ENCODE results near the gene TMEM175. TPM values are rescaled to one million over a fixed set of nuclear protein-coding genes. Genes with fewer than 3 reads are reported as not detected.

TMEM175 gene
- total RNA-seq, 1 experiment from 2014 or later: 18.5 TPM

DNA sequence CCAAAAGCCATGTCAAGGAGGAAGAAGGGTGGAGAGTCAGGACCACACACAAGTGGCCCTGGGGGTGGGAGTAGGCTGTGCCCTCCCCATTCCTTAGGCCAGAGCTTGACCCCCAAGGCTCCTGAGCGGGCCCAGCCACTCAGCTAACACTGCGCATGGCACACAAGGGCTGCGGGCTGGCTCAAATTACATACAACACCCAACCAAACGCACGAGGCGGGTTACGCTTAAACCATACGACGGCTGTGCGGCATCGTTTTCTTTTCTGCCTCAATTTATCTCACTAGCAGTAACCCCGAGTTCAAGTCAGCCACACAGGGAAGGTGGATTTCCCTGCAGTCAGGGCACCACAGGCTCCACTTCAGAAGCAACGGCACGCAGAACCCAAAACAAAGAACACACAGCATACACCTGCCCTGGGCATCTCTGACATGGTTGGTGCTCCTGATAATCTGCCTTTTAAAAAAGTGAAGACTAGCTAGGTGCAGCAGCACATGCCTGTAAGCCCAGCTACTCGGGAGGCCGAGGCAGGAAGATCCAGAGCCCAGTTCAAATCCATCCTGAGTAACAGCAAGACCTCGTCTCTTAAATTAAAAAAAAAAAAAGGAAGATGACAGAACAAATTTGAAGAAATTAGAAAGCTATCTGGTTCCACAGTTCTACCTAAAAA lies 3.0 kb upstream of the TMEM175 start:
- H3K36me3 ChIP-seq (ENCODE audit: low read depth, low read length): no peaks in the 10 kb centered on the region
- H3K9me2 ChIP-seq (replicated peaks; ENCODE audit: low read length): no peaks in the 10 kb centered on the region
- POLR2A ChIA-PET (ENCODE audit: unreplicated experiment): interaction anchor here (0.7 kb wide), 1 partner anchor 108 kb away, joined by 8 read pairs; no protein-coding TSS in a partner anchor
- TF ChIP-seq, protein P1, sequence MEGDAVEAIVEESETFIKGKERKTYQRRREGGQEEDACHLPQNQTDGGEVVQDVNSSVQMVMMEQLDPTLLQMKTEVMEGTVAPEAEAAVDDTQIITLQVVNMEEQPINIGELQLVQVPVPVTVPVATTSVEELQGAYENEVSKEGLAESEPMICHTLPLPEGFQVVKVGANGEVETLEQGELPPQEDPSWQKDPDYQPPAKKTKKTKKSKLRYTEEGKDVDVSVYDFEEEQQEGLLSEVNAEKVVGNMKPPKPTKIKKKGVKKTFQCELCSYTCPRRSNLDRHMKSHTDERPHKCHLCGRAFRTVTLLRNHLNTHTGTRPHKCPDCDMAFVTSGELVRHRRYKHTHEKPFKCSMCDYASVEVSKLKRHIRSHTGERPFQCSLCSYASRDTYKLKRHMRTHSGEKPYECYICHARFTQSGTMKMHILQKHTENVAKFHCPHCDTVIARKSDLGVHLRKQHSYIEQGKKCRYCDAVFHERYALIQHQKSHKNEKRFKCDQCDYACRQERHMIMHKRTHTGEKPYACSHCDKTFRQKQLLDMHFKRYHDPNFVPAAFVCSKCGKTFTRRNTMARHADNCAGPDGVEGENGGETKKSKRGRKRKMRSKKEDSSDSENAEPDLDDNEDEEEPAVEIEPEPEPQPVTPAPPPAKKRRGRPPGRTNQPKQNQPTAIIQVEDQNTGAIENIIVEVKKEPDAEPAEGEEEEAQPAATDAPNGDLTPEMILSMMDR (conservative IDR thresholded peaks at IDR 0.05; ENCODE audit: low read depth, low read length): no peak
- TF ChIP-seq EZH2 (IDR thresholded peaks at IDR 0.05; ENCODE audit: low read length, unreplicated experiment): no peak
- TF ChIP-seq EZH2phosphoT487 (IDR thresholded peaks at IDR 0.05; ENCODE audit: borderline replicate concordance, low read length): no peak
- H3F3A ChIP-seq (ENCODE audit: low read length, unreplicated experiment): no peaks in the 10 kb centered on the region
- H3K27ac ChIP-seq (ENCODE audit: low read length): no peak overlapping the region
- H3K9ac ChIP-seq (ENCODE audit: low read length): no peak overlapping the region
- H3K27me3 ChIP-seq (ENCODE audit: low read length): no peaks in the 10 kb centered on the region
- CTCF ChIA-PET: no interaction called here
- peaks cover 79% of the 10 kb centered on the region for H3K79me2 ChIP-seq (ENCODE audit: low read length)
- no peaks in the 10 kb centered on the region for H3K9me3 ChIP-seq (ENCODE audit: low read length)
- H2AFZ ChIP-seq (ENCODE audit: low read length): no peak overlapping the region
- H3K4me1 ChIP-seq (ENCODE audit: insufficient read depth, low read length): peaks cover 17% of the 10 kb centered on the region
- peak overlapping the region; percentile 99 for H3K4me2 ChIP-seq (ENCODE audit: low read length)
- H3K4me3 ChIP-seq (ENCODE audit: low read length): peak overlapping the region; percentile 83; the same call in 1 of the 2 replicates
- BruUV-seq (replicated peaks): no TSS peak
- intact Hi-C loops (cut with micrococcal nuclease): no loop called here
- H4K20me1 ChIP-seq (ENCODE audit: low read length): peaks cover 25% of the 10 kb centered on the region
- ATAC-seq (no peak), DNase-seq (no peak)

DNA sequence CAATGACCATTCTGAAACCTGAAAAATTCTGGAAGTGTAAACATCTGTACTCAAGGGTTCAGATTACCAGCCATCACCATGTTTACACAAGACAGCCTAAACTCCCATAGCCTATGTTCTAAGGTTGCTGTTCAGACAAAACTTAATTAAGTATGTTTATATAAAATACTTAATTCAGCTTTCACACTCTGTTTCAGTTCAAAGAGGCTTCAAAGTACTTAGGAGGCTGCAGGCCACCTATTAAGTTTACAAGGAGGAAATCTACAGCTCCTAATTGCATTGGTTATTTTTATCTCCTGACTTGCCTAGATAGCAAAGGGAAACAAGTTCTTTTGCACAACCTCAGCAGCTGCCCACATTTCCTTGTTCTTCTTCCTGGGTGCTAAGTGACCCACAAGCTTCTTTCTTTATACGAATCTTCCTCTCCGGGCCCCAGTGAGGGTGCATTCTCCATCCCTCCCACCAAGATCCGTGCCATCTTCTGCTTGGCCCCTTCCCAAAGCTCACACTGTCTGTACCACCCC lies 2.2 kb upstream of the TMEM175 start:
- DNase-seq (peak; percentile 34), ATAC-seq (peak; percentile 40)
- Histone ChIP-seq H3K27ac (ENCODE audit: low read length) (no peak overlapping the region), H3K9ac (ENCODE audit: low read length) (no peak overlapping the region), H3K9me2 (replicated peaks; ENCODE audit: low read length) (no peaks in the 10 kb centered on the region), H3F3A (ENCODE audit: low read length, unreplicated experiment) (no peaks in the 10 kb centered on the region), H3K27me3 (ENCODE audit: low read length) (no peaks in the 10 kb centered on the region), H2AFZ (ENCODE audit: low read length) (no peak overlapping the region), H4K20me1 (ENCODE audit: low read length) (peaks cover 22% of the 10 kb centered on the region), H3K36me3 (ENCODE audit: low read depth, low read length) (no peaks in the 10 kb centered on the region), H3K4me2 (ENCODE audit: low read length) (peak overlapping the region; percentile 99), H3K9me3 (ENCODE audit: low read length) (no peaks in the 10 kb centered on the region), H3K4me1 (ENCODE audit: insufficient read depth, low read length) (peaks cover 17% of the 10 kb centered on the region), H3K79me2 (ENCODE audit: low read length) (peaks cover 70% of the 10 kb centered on the region), H3K4me3 (ENCODE audit: low read length) (peak overlapping the region; percentile 83)
- no peak for TF ChIP-seq EZH2phosphoT487 (IDR thresholded peaks at IDR 0.05; ENCODE audit: borderline replicate concordance, low read length)
- TF ChIP-seq, protein P1 (conservative IDR thresholded peaks at IDR 0.05; ENCODE audit: low read depth, low read length): no peak
- no peak for TF ChIP-seq EZH2 (IDR thresholded peaks at IDR 0.05; ENCODE audit: low read length, unreplicated experiment)
- ChIA-PET CTCF (no interaction called here), POLR2A (ENCODE audit: unreplicated experiment) (interaction anchor here (0.7 kb wide), 1 partner anchor 107 kb away, joined by 8 read pairs; no protein-coding TSS in a partner anchor)
- intact Hi-C loops (cut with micrococcal nuclease): no loop called here
- BruUV-seq (replicated peaks): no TSS peak

DNA sequence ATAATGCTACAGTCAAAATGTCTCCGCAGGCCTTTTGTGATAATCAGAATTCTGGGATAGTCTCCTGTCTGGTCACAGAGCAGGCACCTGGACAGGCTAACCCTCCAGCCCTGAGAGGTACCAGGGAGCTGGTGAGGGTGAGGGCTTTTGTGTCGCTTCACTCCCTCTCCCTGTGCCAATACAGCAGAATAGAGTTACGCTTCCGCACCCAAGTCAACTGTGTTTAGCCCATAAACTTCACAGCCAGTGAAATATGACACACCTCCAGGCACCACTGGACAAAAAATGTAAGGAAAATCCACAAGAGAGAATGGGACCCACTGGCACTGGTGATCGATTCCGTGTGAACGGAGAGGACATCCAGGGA lies 1.4 kb upstream of the TMEM175 start:
- no peaks in the 10 kb centered on the region for H3F3A ChIP-seq (ENCODE audit: low read length, unreplicated experiment)
- CTCF ChIA-PET: no interaction called here
- no peaks in the 10 kb centered on the region for H3K9me3 ChIP-seq (ENCODE audit: low read length)
- BruUV-seq (replicated peaks): no TSS peak
- POLR2A ChIA-PET (ENCODE audit: unreplicated experiment): interaction anchor here (0.6 to 0.8 kb wide), 2 partner anchors 156 to 257 kb away, joined by 4 to 5 read pairs; no protein-coding TSS in a partner anchor
- H3K9ac ChIP-seq (ENCODE audit: low read length): peak overlapping the region; percentile 97
- DNase-seq (peak; percentile 43), ATAC-seq (peak; percentile 10)
- H3K9me2 ChIP-seq (replicated peaks; ENCODE audit: low read length): no peaks in the 10 kb centered on the region
- H3K4me1 ChIP-seq (ENCODE audit: insufficient read depth, low read length): peaks cover 17% of the 10 kb centered on the region
- no peaks in the 10 kb centered on the region for H3K27me3 ChIP-seq (ENCODE audit: low read length)
- TF ChIP-seq EZH2 (IDR thresholded peaks at IDR 0.05; ENCODE audit: low read length, unreplicated experiment) (no peak), EZH2phosphoT487 (IDR thresholded peaks at IDR 0.05; ENCODE audit: borderline replicate concordance, low read length) (no peak)
- TF ChIP-seq, protein P1 (conservative IDR thresholded peaks at IDR 0.05; ENCODE audit: low read depth, low read length): no peak
- H3K79me2 ChIP-seq (ENCODE audit: low read length): peaks cover 63% of the 10 kb centered on the region
- H4K20me1 ChIP-seq (ENCODE audit: low read length): peaks cover 22% of the 10 kb centered on the region
- peak overlapping the region; percentile 57 for H3K27ac ChIP-seq (ENCODE audit: low read length)
- peak overlapping the region; percentile 99 for H3K4me2 ChIP-seq (ENCODE audit: low read length)
- intact Hi-C loops (cut with micrococcal nuclease): no loop called here
- no peaks in the 10 kb centered on the region for H3K36me3 ChIP-seq (ENCODE audit: low read depth, low read length)
- no peak overlapping the region for H2AFZ ChIP-seq (ENCODE audit: low read length)
- peak overlapping the region; percentile 83 for H3K4me3 ChIP-seq (ENCODE audit: low read length)

Measured in PC-3 (cell line).